ENCODE data around the gene LACTB.

The LACTB gene

DNA sequence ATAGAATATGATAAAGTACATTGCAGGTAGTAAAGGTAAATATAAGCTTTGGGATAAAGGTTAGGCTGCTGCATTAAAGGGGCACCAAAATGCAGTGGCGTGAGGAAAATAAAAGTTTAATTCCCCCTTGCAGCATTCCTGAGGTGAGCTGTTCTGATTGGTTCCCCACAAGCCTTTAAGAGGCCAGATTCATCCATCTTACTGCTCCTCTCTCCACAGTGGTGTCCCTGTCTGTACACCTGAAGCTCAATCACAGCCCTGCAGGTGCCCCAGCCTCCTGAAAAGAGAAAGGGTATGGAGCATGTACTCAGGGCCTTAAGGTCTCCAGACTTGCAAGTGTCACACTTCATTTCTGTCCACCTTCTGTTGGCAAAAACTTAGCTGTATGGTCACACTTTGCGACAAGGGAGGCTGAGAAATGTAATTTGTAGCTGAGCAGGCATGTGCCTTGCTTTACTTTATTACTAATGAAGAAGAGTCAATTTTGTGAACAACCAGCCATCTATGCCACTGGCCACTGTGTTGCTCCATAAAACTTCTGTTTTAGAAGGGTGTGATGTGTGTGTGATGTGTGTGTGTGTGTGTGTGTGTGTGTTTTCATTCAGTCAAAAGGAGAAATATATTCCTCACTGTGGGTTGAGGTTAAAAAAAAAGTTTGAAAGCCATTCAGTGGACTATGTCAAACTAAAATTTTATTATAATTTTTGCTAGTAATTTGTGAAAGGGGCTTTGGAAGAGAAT, 12.8 kb downstream of the LACTB start:
- DNase-seq: no peak

GRCh38 chr15:63135281-63135680, 13.6 kb downstream of the LACTB start:
- no peak for DNase-seq

DNA sequence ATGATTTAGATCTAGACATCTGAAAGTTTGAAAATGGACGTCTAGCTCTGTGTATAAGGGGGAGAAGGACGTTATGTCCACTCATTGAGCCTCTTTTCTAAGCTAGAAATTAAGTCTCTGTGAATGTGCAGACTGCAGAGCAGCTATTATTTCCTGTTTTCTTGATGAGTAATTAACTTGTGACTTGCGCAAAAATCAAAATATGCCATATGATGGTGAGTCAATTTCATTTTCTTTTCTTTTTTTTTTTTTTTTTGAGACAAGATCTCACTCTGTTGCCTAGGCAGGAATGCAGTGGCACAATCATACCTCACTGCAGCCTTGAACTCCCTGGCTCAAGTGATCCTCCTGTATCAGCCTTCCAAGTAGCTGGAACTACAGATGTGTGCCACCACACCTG, 14.1 kb downstream of the LACTB start:
- no peak for DNase-seq

DNA sequence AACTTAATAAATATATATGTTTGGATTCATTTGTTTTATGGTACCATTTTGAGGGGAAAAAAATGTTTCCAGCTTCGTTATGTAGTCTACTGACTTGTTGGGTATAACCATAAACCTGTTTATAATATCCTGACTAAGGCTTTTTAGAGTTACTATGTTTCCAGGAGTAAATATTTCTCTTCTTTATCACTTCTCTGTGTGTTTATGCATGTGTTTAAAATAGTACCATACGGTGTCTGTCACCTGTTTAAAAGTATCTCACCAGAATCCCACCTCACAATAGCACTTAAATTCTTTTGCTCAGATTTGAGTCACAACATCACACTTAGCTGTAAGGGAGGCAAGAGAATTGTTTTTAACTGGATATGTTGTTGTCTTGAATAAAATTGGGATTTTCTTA, 15.1 kb downstream of the LACTB start:
- DNase-seq: no peak

- no peak for DNase-seq
Measured at GRCh38 chr15:63140936-63141335, 19.3 kb downstream of the LACTB start.

DNA sequence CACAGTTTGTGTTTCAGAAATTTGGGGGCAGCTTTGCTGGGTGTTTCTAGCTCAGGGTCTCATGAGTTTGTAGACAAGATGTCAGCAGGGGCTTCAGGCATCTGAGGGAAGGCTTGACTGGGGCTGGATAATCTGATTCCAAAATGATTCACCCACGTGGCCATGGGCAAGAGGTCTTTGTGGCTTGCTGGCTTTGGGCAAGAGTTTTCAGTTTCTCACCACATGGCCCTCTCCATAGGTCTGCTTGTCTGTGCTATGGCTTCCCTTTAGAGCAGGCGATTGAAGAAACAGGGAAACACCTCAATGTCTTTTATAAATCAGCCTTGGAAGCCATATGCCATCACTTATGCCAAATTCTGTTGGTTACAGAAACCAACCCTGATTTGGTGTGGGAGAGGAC, 23.8 kb downstream of the LACTB start:
- no peak for DNase-seq

DNA sequence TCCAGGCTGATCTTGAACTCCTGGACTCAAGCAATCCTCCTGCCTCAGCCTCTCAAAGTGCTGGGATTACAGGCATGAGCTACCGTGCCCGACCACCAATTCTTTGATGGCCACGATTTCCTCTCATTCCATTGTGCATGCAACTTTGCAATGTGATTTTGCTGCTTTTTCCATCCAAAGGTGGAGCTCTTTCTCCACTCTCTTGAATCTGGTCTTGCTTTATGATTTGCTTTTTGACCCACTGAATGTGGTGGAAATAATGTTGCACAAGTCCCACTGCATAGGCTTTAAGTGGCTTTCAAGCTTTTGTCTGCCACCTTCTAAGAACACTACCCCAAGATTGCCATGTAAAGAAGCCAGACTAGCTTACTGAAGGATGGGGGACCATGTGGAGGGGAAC, 25.0 kb downstream of the LACTB start:
- no peak for DNase-seq

GRCh38 chr15:63151665-63152064, 30.0 kb downstream of the LACTB start:
- no peak for DNase-seq

DNA sequence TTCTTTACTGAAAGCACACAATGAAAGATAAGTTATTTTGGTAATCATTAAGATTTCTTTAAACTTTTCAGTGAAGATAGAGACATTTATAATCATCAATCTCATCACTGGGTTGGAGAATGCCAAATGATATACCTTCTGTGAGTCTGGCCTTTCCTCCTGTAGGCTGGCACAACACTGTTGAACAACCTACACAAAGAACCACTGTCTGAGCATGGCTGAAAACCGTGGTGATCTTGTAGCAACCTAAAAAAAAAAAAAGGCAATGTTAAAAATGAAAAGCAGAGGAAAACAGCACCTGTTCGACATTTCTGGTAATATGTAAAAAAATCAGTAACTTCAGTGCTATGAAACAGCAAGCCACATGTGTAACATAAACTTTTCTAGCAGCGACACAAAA, 33.8 kb downstream of the LACTB start:
- no peak for DNase-seq

GRCh38 chr15:63156086-63156710, 34.5 kb downstream of the LACTB start:
- DNase-seq: no peak

GRCh38 chr15:63156755-63157117, 35.1 kb downstream of the LACTB start:
- no peak for DNase-seq

DNA sequence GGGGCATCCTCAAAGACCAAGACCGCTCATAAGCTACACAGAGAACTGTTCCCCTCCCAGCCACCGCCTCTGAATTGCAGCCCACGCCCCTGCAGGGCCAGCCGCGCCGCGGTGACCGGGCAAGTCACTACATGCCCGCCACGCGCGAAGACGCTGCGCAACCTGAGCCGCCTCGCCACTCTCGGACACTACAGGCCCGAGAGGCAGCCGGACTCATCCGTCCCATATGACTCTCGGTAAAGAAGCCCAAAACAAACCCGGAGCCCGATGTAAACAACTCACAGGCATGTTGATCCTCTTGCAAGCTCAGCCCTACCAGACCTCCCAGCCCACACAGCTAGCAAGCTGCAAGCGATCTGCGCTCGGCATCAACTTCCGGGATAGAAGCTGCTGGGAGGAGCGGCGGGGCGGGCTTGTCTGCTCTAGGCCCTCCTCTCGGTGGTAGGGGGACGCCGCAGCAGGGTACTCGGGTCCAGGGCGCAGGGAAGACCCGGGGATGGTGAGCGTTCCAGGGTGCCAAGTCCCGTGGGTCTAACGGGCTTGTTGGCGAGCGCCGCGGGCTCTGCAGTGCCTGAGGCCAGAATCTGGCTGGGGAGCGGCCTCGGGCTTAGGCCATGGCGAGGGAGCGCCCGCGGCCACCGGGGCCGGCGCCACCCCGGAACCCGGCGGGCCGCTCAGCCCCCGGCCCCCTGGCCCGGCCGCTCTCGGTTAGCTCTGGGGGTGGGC, 35.6 kb downstream of the LACTB start, which contains the start of gene RPS27L:
RPS27L (minus strand) TSS at position 360 of the 726 bp plus-strand sequence; CDS start at position 288, 72 bp downstream.
- peak; percentile 87 for DNase-seq

- no peak for DNase-seq
Measured at GRCh38 chr15:63157891-63158431, 36.3 kb downstream of the LACTB start.

DNA sequence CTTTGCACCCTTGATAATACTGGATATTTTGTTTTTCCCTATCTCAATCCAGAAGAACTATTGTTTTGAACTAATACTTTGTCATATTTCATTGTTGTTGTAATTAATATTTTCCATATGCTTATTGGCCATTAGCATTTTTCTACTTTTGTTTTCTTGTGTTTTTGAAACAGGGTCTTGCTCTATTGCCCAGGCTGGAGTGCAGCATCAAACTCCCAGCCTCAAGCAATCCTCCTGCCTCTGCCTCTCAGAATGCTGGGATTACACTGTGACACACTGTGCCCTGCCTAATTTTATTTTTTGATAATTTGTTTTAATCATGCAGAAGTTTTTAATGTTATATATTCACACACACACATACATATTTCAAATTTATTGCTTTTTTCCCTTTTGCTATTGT, 39.0 kb downstream of the LACTB start:
- DNase-seq: no peak

DNA sequence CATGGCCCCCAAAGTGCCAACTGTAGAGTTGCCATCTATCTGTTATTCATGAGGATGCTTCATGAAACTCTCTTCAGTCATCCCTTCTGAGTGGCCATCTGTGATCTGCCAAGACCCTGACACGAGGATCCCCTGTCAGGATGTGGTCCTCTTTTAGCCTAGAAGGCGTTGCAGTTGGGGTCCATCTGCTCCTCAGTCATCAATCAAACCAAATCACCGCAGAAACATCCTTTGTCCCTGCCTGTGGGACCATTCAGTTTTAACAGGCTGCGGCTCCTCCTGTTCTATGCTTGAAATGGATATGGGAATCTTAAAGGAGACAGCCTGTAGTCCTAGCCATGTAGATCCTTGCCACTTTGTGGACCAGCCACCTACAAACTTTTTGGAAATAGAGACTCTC, 41.6 kb downstream of the LACTB start:
- DNase-seq: no peak

DNA sequence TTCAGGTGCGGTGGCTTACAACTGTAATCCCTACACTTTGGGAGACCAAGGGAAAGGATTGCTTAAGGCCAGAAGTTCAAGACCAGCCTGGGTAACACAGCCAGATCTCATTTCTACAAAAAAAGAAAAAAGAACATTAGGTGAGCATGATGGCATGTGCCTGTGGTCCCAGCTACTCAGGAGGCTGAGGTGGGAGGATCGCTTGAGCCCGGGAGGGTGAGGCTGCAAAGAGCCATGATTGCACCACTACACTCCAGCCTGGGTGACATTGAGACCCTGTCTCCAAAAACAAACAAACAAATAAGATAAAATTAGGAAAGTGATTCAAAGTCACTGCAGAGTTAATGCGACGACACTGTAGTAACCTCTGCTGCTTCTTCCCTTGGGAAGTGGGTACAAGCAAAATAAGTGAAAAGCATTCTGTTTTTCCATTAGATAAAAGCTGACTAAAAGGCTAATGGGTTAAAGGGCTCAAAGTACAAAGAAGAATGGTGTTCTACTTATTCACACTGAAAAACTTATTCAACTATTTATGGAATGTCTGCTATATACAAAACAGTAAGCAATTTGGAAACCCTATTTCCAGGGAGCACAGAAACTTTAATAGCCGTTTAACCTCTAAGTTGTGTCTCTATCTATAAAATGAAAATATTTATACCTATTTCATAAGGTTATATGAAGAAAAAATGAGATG, 43.7 kb downstream of the LACTB start:
- DNase-seq: no peak

DNA sequence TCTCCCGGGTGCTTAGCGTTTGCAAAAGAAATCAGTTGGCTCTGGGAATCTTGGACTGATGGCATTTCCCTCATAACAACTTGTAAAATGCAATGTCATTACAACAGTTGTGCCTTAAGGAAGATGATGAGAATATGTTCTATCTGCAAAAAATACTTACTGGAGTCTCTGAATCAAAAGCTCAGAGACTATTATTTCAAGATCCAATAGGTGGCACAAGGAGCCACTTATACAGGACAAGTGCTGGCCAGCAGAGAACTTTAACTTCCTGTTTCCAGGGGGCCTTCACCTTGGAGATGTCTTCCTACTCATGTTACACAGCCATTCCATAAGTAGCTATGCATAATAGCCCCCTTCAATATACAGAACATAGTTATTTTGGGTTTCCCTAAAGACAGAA, 44.6 kb downstream of the LACTB start:
- DNase-seq: no peak

GRCh38 chr15:63169788-63170187, 48.1 kb downstream of the LACTB start:
- no peak for DNase-seq

DNA sequence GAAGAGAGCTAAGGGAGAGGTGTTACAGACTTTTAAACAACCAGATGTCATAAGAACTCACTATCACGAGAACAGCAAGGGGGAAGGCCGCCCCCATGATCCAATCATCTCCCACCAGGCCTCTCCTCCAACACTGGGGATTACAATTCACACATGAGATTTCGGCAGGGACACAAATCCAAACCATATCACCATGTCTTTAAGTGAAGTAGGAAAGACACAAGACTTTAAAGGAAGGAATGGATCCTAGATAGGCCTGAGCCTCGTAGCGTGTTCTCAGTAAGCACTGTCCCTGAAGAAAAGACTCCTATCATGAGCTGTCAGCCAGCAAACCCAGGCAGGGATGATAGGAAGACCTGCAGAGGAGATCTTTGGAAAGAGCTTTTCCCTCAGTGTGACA, 50.7 kb downstream of the LACTB start:
- DNase-seq: no peak

- DNase-seq: no peak
Measured at GRCh38 chr15:63172851-63173451, 51.3 kb downstream of the LACTB start.

DNA sequence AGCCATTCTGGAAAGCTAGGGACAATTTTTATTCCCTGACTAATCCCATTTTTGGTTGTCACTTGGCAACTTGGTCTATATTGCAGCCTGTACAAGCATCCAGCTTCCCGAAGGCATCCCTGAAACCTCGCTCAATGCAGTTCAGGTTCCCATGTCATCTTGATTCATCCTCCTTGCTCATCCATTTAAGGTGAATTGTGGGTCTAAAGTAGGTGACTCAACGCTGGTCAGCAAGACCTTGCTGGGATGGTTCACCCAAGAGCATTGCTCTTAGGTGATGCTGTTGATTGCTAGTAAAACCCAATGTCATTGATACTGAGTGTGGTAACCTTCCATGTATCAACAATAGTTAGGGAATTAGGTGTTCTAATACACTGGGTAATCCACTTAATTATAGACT, 54.6 kb downstream of the LACTB start:
- no peak for DNase-seq

GRCh38 chr15:63178034-63178433, 56.4 kb downstream of the LACTB start:
- no peak for DNase-seq

DNA sequence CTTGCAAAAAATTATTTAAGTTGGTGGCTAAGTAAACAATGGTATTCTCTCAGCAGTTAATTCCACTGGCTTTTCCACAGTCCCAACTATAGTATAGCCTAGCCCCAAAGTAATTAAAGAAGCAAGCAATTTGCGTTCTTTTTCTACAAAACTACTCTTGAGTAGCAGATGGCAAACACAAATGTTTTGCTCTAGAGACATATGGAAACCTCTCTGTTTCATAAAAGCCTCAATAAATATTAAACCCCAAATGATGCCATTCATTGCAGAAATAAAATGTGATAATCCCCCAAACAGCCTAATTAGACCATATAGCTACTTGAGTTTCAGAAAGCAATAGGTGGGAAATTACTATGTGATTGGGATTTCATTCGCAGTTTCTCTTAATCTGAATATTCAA, 59.1 kb downstream of the LACTB start:
- no peak for DNase-seq
